GM13976 (cell line): ENCODE measurements around the gene CDKN2A.
A peak's percentile ranks its signal among the peaks of the same experiment; 100 is the strongest.

Experiments
- DNase-seq: peaks from one replicate; pipeline ENCODE4 v3.0.0; 2012; ENCODE audit warnings: low spot score
- CTCF ChIP-seq: IDR thresholded peaks from 2 replicates; pipeline ENCODE4 v1.5.1; 2012; ENCODE audit warnings: borderline replicate concordance, mild to moderate bottlenecking; ENCODE audit not compliant: insufficient read depth; ENCODE audit errors: extremely low read depth, missing control alignments, control extremely low read depth
- in situ Hi-C: fragments of 300-500 bp; cut with MboI; formaldehyde crosslinking; loops from one replicate; pipeline ENCODE4 v1.12.0; 2022; ENCODE audit warnings: low sequenced_read_pairs, mixed read lengths, inconsistent platforms; ENCODE audit not compliant: unreplicated experiment

Gene CDKN2A

GRCh38 chr9:22008717-22009505, 14.7 kb upstream of the CDKN2A start, which contains the start of gene CDKN2B:
Gene CDKN2B, minus strand, starts transcription at chr9:22009305. Its CDS starts 352 bp downstream, at chr9:22008953.
- TF ChIP-seq CTCF, result peak; percentile 98
- in situ Hi-C loops, result no loop called here
- peak; percentile 91 for DNase-seq

GRCh38 chr9:22008384-22008716, 14.2 kb upstream of the CDKN2A start:
- no peak for TF ChIP-seq CTCF
- DNase-seq, result no peak
- in situ Hi-C loops, result no loop called here

- no peak for TF ChIP-seq CTCF
- no peak for DNase-seq
- in situ Hi-C loops, result no loop called here
Measured at GRCh38 chr9:22005702-22006606, 11.8 kb upstream of the CDKN2A start.

GRCh38 chr9:22005021-22005701, 11.0 kb upstream of the CDKN2A start:
- in situ Hi-C loops, result no loop called here
- no peak for DNase-seq
- TF ChIP-seq CTCF, result no peak

- no peak for DNase-seq
- in situ Hi-C loops, result no loop called here
- TF ChIP-seq CTCF, result no peak
Measured at GRCh38 chr9:22002038-22002437, 7.8 kb upstream of the CDKN2A start.

GRCh38 chr9:21998026-21998425, 3.8 kb upstream of the CDKN2A start:
- no peak for DNase-seq
- in situ Hi-C loops, result no loop called here
- no peak for TF ChIP-seq CTCF
